ENCODE data around the gene PRPF38A. TPM values are rescaled to one million over a fixed set of nuclear protein-coding genes. Genes with fewer than 3 reads are reported as not detected.

PRPF38A gene
- total RNA-seq, 1 donor from 2014 or later = 31.8 TPM

DNA sequence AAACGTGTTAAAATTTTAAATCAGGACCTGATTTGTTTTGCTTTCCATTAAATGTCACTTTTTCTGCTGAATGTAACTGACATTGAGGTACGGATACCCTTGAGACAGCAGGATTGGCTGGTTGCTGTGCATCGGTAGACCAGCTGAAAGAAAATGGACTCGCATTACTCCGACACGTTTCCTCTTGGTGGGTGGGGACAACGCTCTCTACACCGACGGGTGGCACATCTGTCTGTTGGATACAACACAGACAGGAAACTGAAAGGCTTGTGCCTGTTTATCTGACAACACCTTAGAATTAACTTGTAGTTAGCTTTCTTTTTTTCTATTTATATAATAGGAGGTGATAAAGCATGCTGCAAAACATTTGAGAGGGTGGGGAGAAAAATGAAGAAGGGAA, 19.4 kb downstream of the PRPF38A start:
- no peak for TF ChIP-seq EZH2 (IDR thresholded peaks at IDR 0.05; ENCODE audit: insufficient read depth, low read length)
- TF ChIP-seq, protein P1, sequence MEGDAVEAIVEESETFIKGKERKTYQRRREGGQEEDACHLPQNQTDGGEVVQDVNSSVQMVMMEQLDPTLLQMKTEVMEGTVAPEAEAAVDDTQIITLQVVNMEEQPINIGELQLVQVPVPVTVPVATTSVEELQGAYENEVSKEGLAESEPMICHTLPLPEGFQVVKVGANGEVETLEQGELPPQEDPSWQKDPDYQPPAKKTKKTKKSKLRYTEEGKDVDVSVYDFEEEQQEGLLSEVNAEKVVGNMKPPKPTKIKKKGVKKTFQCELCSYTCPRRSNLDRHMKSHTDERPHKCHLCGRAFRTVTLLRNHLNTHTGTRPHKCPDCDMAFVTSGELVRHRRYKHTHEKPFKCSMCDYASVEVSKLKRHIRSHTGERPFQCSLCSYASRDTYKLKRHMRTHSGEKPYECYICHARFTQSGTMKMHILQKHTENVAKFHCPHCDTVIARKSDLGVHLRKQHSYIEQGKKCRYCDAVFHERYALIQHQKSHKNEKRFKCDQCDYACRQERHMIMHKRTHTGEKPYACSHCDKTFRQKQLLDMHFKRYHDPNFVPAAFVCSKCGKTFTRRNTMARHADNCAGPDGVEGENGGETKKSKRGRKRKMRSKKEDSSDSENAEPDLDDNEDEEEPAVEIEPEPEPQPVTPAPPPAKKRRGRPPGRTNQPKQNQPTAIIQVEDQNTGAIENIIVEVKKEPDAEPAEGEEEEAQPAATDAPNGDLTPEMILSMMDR (IDR thresholded peaks at IDR 0.05; ENCODE audit: insufficient read depth, low read depth, low read length) = no peak
- peaks cover 7% of the 10 kb centered on the region for H3K79me2 ChIP-seq (ENCODE audit: insufficient read depth, low read length)
- no peak for FAIRE-seq
- H3K4me1 ChIP-seq (ENCODE audit: insufficient read depth, low read length) = peaks cover 11% of the 10 kb centered on the region
- H3K36me3 Mint-ChIP-seq (ENCODE audit: low read depth, unreplicated experiment) = peaks cover 5% of the 10 kb centered on the region
- H3K4me2 ChIP-seq (ENCODE audit: low read length) = no peak overlapping the region
- H3K9ac ChIP-seq (ENCODE audit: low read length) = no peak overlapping the region
- no peak overlapping the region for H3K27ac Mint-ChIP-seq (ENCODE audit: unreplicated experiment)
- peaks cover 3% of the 10 kb centered on the region for H4K20me1 ChIP-seq (ENCODE audit: insufficient read depth, low read length)
- no peaks in the 10 kb centered on the region for H3K27me3 Mint-ChIP-seq (ENCODE audit: low read depth, unreplicated experiment)
- no peaks in the 10 kb centered on the region for H3K9me3 ChIP-seq (ENCODE audit: insufficient read depth, low read depth, low read length)
- no peaks in the 10 kb centered on the region for H3K9me3 Mint-ChIP-seq (ENCODE audit: unreplicated experiment)
- H3K27ac ChIP-seq (ENCODE audit: low read depth, low read length) = no peak overlapping the region
- H3K4me3 Mint-ChIP-seq (ENCODE audit: unreplicated experiment) = no peak overlapping the region
- peaks cover 20% of the 10 kb centered on the region for H3K4me1 Mint-ChIP-seq (ENCODE audit: low read depth, unreplicated experiment)
- H3K4me3 ChIP-seq (ENCODE audit: insufficient read depth, low read depth, low read length) = no peak overlapping the region
- DNase-seq (ENCODE audit: low read depth) = no peak
- peaks cover 28% of the 10 kb centered on the region for H3K36me3 ChIP-seq (ENCODE audit: insufficient read depth, low read length)
- no peak overlapping the region for H2AFZ ChIP-seq (ENCODE audit: low read depth, low read length)
- no peaks in the 10 kb centered on the region for H3K27me3 ChIP-seq (ENCODE audit: insufficient read depth, low read length)

DNA sequence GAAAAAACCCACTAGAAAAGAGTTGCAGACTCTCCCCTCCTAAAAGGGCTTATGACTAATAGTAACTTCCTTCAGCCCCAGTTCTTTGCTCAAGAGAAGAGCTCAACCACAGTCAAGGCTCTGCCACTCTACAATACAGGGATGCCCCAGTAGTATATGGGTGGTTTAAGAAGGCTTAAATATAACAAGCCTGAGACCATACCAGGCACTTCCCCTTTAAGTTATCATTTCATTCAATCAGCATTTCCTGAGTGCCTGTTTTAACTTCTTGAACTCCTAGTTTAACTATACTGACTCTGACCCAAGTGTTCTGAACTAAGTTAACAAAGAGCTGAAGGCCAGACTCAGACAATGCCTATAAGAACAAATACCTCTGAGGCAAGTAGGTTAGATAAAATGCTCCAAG, 19.8 kb downstream of the PRPF38A start:
- FAIRE-seq (no peak), DNase-seq (ENCODE audit: low read depth) (no peak)
- Histone ChIP-seq H3K4me3 (ENCODE audit: insufficient read depth, low read depth, low read length) (no peak overlapping the region), H3K79me2 (ENCODE audit: insufficient read depth, low read length) (peaks cover 7% of the 10 kb centered on the region), H3K4me2 (ENCODE audit: low read length) (no peak overlapping the region), H3K27ac (ENCODE audit: low read depth, low read length) (no peak overlapping the region), H4K20me1 (ENCODE audit: insufficient read depth, low read length) (peaks cover 3% of the 10 kb centered on the region), H3K9me3 (ENCODE audit: insufficient read depth, low read depth, low read length) (no peaks in the 10 kb centered on the region), H3K27me3 (ENCODE audit: insufficient read depth, low read length) (no peaks in the 10 kb centered on the region), H3K36me3 (ENCODE audit: insufficient read depth, low read length) (peaks cover 27% of the 10 kb centered on the region), H3K9ac (ENCODE audit: low read length) (no peak overlapping the region), H2AFZ (ENCODE audit: low read depth, low read length) (no peak overlapping the region), H3K4me1 (ENCODE audit: insufficient read depth, low read length) (peaks cover 11% of the 10 kb centered on the region)
- Mint-ChIP-seq H3K27ac (ENCODE audit: unreplicated experiment) (no peak overlapping the region), H3K4me1 (ENCODE audit: low read depth, unreplicated experiment) (peaks cover 20% of the 10 kb centered on the region), H3K9me3 (ENCODE audit: unreplicated experiment) (no peaks in the 10 kb centered on the region), H3K27me3 (ENCODE audit: low read depth, unreplicated experiment) (no peaks in the 10 kb centered on the region), H3K4me3 (ENCODE audit: unreplicated experiment) (no peak overlapping the region), H3K36me3 (ENCODE audit: low read depth, unreplicated experiment) (peaks cover 5% of the 10 kb centered on the region)
- TF ChIP-seq, protein P1 (IDR thresholded peaks at IDR 0.05; ENCODE audit: insufficient read depth, low read depth, low read length) = no peak
- no peak for TF ChIP-seq EZH2 (IDR thresholded peaks at IDR 0.05; ENCODE audit: insufficient read depth, low read length)

DNA sequence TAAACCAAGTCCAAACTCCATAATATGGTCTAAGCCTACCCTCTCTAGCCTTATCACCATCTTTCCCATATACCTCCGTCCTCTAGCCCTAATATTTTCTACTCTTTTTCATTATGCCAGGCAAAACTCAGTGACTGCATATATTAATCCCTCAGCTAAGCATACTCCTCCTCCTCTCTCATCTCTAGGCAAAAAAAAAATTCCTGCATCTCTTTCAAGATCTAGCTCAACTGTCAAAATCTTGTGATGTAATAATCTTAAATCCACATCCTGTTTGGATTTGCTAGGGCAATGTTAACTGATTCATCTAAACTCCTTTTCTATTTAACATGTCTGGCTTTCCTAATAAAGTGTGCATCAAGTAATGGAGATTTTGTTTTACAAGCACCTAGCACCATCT, 20.4 kb downstream of the PRPF38A start:
- Histone ChIP-seq H2AFZ (ENCODE audit: low read depth, low read length) (no peak overlapping the region), H3K79me2 (ENCODE audit: insufficient read depth, low read length) (peaks cover 7% of the 10 kb centered on the region), H3K9me3 (ENCODE audit: insufficient read depth, low read depth, low read length) (no peaks in the 10 kb centered on the region), H4K20me1 (ENCODE audit: insufficient read depth, low read length) (peaks cover 3% of the 10 kb centered on the region), H3K9ac (ENCODE audit: low read length) (no peak overlapping the region), H3K4me2 (ENCODE audit: low read length) (no peak overlapping the region), H3K36me3 (ENCODE audit: insufficient read depth, low read length) (peaks cover 27% of the 10 kb centered on the region), H3K27me3 (ENCODE audit: insufficient read depth, low read length) (no peaks in the 10 kb centered on the region), H3K4me3 (ENCODE audit: insufficient read depth, low read depth, low read length) (no peak overlapping the region), H3K4me1 (ENCODE audit: insufficient read depth, low read length) (peaks cover 11% of the 10 kb centered on the region), H3K27ac (ENCODE audit: low read depth, low read length) (no peak overlapping the region)
- no peak for DNase-seq (ENCODE audit: low read depth)
- Mint-ChIP-seq H3K9me3 (ENCODE audit: unreplicated experiment) (no peaks in the 10 kb centered on the region), H3K4me3 (ENCODE audit: unreplicated experiment) (no peak overlapping the region), H3K27me3 (ENCODE audit: low read depth, unreplicated experiment) (no peaks in the 10 kb centered on the region), H3K4me1 (ENCODE audit: low read depth, unreplicated experiment) (peaks cover 20% of the 10 kb centered on the region), H3K27ac (ENCODE audit: unreplicated experiment) (no peak overlapping the region), H3K36me3 (ENCODE audit: low read depth, unreplicated experiment) (peaks cover 5% of the 10 kb centered on the region)
- FAIRE-seq = no peak
- TF ChIP-seq, protein P1 (IDR thresholded peaks at IDR 0.05; ENCODE audit: insufficient read depth, low read depth, low read length) = no peak
- TF ChIP-seq EZH2 (IDR thresholded peaks at IDR 0.05; ENCODE audit: insufficient read depth, low read length) = no peak

Data from astrocyte (in vitro differentiated cells and primary cell).